Amygdala (tissue), 56 donors: ENCODE data around the gene SMAD3.

ENCODE experiments used
- DNase-seq, 56 donors: peaks; one replicate each; lab custom pipeline; 2025; lab: John Stamatoyannopoulos, UW

SMAD3 gene

GRCh38 chr15:67105991-67106763, 40.8 kb downstream of the SMAD3 start:
- DNase-seq, result no peak

GRCh38 chr15:67106764-67107013, 41.3 kb downstream of the SMAD3 start:
- no peak for DNase-seq

- no peak for DNase-seq
These were observed 41.8 kb downstream of the SMAD3 start for GRCh38 chr15:67107014-67107812.

- DNase-seq, result no peak
These were observed 42.9 kb downstream of the SMAD3 start for GRCh38 chr15:67108122-67108961.

GRCh38 chr15:67109141-67110034, 44.0 kb downstream of the SMAD3 start:
- DNase-seq, result peak in 8 of 56 donors; percentile 14 to 52 (median 24)

GRCh38 chr15:67110361-67110781, 45.0 kb downstream of the SMAD3 start:
- DNase-seq, result no peak

- no peak for DNase-seq
These were observed 45.8 kb downstream of the SMAD3 start for GRCh38 chr15:67110958-67111864.

GRCh38 chr15:67114046-67114445, 48.6 kb downstream of the SMAD3 start:
- DNase-seq, result no peak

- no peak for DNase-seq
These were observed 49.6 kb downstream of the SMAD3 start for GRCh38 chr15:67114846-67115585.

- no peak for DNase-seq
These were observed 50.2 kb downstream of the SMAD3 start for GRCh38 chr15:67115586-67115969.

GRCh38 chr15:67116742-67117141, 51.3 kb downstream of the SMAD3 start:
- no peak for DNase-seq

GRCh38 chr15:67117370-67117769, 52.0 kb downstream of the SMAD3 start:
- no peak for DNase-seq

GRCh38 chr15:67118808-67119207, 53.4 kb downstream of the SMAD3 start:
- DNase-seq, result no peak

GRCh38 chr15:67119238-67119846, 53.9 kb downstream of the SMAD3 start:
- no peak for DNase-seq

GRCh38 chr15:67120009-67120838, 54.8 kb downstream of the SMAD3 start:
- no peak for DNase-seq

- peak in 43 of 56 donors; percentile 13 to 83 (median 47) for DNase-seq
These were observed 55.6 kb downstream of the SMAD3 start for GRCh38 chr15:67120839-67121643.
